Activated naive CD8-positive, alpha-beta T cell treated with anti-CD3 and anti-CD28 coated beads, Interleukin-2, amount 10 ng/mL, durations not matched to agents 7 days and 5 days (primary cell): Measurements from ENCODE around the gene TCTA. TPM values are rescaled to one million over a fixed set of nuclear protein-coding genes. Genes with fewer than 3 reads are reported as not detected.

Experiments
- ATAC-seq: fragments of 150-1000 bp; cut with Tn5 transposase; one replicate; pipeline ENCODE4 v1.10.0; 2021; ENCODE audit warnings: low read depth, moderate library complexity
- POLR2A ChIA-PET: fragments of 350-600 bp; sonication (Branson Sonifier 250); formaldehyde crosslinking; loops from one replicate; lab custom pipeline; 2021; ENCODE audit warnings: antibody characterized with exemption; lab: Charles Lee
- DNase-seq: peaks from one replicate; pipeline ENCODE4 v3.0.0; 2021
- H3K27ac Mint-ChIP-seq: one replicate; pipeline ENCODE4 v1.8.0; 2022; ENCODE audit warnings: mild to moderate bottlenecking, mixed read lengths
- H3K27me3 Mint-ChIP-seq: one replicate; pipeline ENCODE4 v1.8.0; 2022; ENCODE audit warnings: mild to moderate bottlenecking, moderate library complexity, mixed read lengths
- H3K36me3 Mint-ChIP-seq: one replicate; pipeline ENCODE4 v1.8.0; 2021; ENCODE audit warnings: mild to moderate bottlenecking, mixed read lengths
- H3K4me1 Mint-ChIP-seq: one replicate; pipeline ENCODE4 v1.8.0; 2021; ENCODE audit warnings: mixed read lengths
- H3K4me3 Mint-ChIP-seq: one replicate; pipeline ENCODE4 v1.8.0; 2022; ENCODE audit warnings: mild to moderate bottlenecking, moderate library complexity, mixed read lengths
- H3K9me3 Mint-ChIP-seq: one replicate; pipeline ENCODE4 v1.8.0; 2021; ENCODE audit warnings: mixed read lengths
- total RNA-seq, 2 experiments: library from RNA; stranded (reverse); gene quantifications; one replicate each; pipeline ENCODE4 v1.2.3, GENCODE V29; 2021

The TCTA gene
- total RNA-seq, 2 experiments from 2014 or later = 30.3 TPM

- ATAC-seq (peak; percentile 42), DNase-seq (no peak)
- no peaks in the 10 kb centered on the region for H3K4me1 Mint-ChIP-seq
- no peaks in the 10 kb centered on the region for H3K9me3 Mint-ChIP-seq
- no peaks in the 10 kb centered on the region for H3K36me3 Mint-ChIP-seq
- POLR2A ChIA-PET = interaction anchor here (0.6 to 1.7 kb wide), 2 partner anchors 21 to 114 kb away, joined by 3 read pairs; partner anchors contain the start of gene USP4
- peaks cover 5% of the 10 kb centered on the region for H3K27me3 Mint-ChIP-seq
- no peak overlapping the region for H3K27ac Mint-ChIP-seq
- no peak overlapping the region for H3K4me3 Mint-ChIP-seq
Observed at GRCh38 chr3:49454458-49454857, 42.2 kb downstream of the TCTA start.

GRCh38 chr3:49454898-49455681, 42.9 kb downstream of the TCTA start:
- Mint-ChIP-seq H3K4me1 (no peaks in the 10 kb centered on the region), H3K36me3 (no peaks in the 10 kb centered on the region), H3K4me3 (no peak overlapping the region), H3K27ac (no peak overlapping the region), H3K9me3 (no peaks in the 10 kb centered on the region), H3K27me3 (peaks cover 5% of the 10 kb centered on the region)
- ATAC-seq = no peak
- no peak for DNase-seq
- POLR2A ChIA-PET = interaction anchor here (1.7 kb wide), 1 partner anchor 115 kb away, joined by 3 read pairs; the partner anchor contains the start of gene USP4

GRCh38 chr3:49456466-49456865, 44.2 kb downstream of the TCTA start:
- no peaks in the 10 kb centered on the region for H3K9me3 Mint-ChIP-seq
- H3K4me1 Mint-ChIP-seq = no peaks in the 10 kb centered on the region
- H3K27me3 Mint-ChIP-seq = peaks cover 5% of the 10 kb centered on the region
- no peak overlapping the region for H3K4me3 Mint-ChIP-seq
- POLR2A ChIA-PET = no interaction called here
- H3K27ac Mint-ChIP-seq = no peak overlapping the region
- DNase-seq = no peak
- no peak for ATAC-seq
- no peaks in the 10 kb centered on the region for H3K36me3 Mint-ChIP-seq

- no peak for DNase-seq
- Mint-ChIP-seq H3K4me1 (no peaks in the 10 kb centered on the region), H3K4me3 (no peak overlapping the region), H3K27me3 (peaks cover 2% of the 10 kb centered on the region), H3K27ac (no peak overlapping the region), H3K9me3 (no peaks in the 10 kb centered on the region), H3K36me3 (no peaks in the 10 kb centered on the region)
- ATAC-seq = no peak
- POLR2A ChIA-PET = interaction anchor here (0.5 to 1.4 kb wide), 2 partner anchors 9 to 30 kb away, joined by 3 to 5 read pairs; partner anchors contain the start of gene DAG1
Observed at GRCh38 chr3:49460188-49460890, 48.1 kb downstream of the TCTA start.

GRCh38 chr3:49460956-49461355, 48.7 kb downstream of the TCTA start:
- Mint-ChIP-seq H3K36me3 (no peaks in the 10 kb centered on the region), H3K9me3 (no peaks in the 10 kb centered on the region), H3K27ac (no peak overlapping the region), H3K27me3 (peaks cover 2% of the 10 kb centered on the region), H3K4me3 (no peak overlapping the region), H3K4me1 (no peaks in the 10 kb centered on the region)
- ATAC-seq (no peak), DNase-seq (no peak)
- POLR2A ChIA-PET = interaction anchor here (0.5 to 1.4 kb wide), 2 partner anchors 9 to 30 kb away, joined by 3 to 5 read pairs; partner anchors contain the start of gene DAG1

GRCh38 chr3:49461443-49462171, 49.4 kb downstream of the TCTA start:
- Mint-ChIP-seq H3K4me3 (no peak overlapping the region), H3K36me3 (no peaks in the 10 kb centered on the region), H3K9me3 (no peaks in the 10 kb centered on the region), H3K27me3 (peaks cover 2% of the 10 kb centered on the region), H3K4me1 (no peaks in the 10 kb centered on the region), H3K27ac (peak overlapping the region; percentile 13)
- DNase-seq = no peak
- ATAC-seq = no peak
- POLR2A ChIA-PET = no interaction called here

GRCh38 chr3:49462222-49462621, 50.0 kb downstream of the TCTA start:
- no peak overlapping the region for H3K4me3 Mint-ChIP-seq
- H3K9me3 Mint-ChIP-seq = no peaks in the 10 kb centered on the region
- no peak overlapping the region for H3K27ac Mint-ChIP-seq
- ATAC-seq (no peak), DNase-seq (no peak)
- H3K27me3 Mint-ChIP-seq = peaks cover 2% of the 10 kb centered on the region
- POLR2A ChIA-PET = no interaction called here
- H3K36me3 Mint-ChIP-seq = no peaks in the 10 kb centered on the region
- no peaks in the 10 kb centered on the region for H3K4me1 Mint-ChIP-seq

- H3K4me3 Mint-ChIP-seq = no peak overlapping the region
- no peaks in the 10 kb centered on the region for H3K9me3 Mint-ChIP-seq
- no peak for DNase-seq
- H3K27me3 Mint-ChIP-seq = no peaks in the 10 kb centered on the region
- POLR2A ChIA-PET = no interaction called here
- H3K27ac Mint-ChIP-seq = no peak overlapping the region
- peaks cover 4% of the 10 kb centered on the region for H3K4me1 Mint-ChIP-seq
- no peak for ATAC-seq
- no peaks in the 10 kb centered on the region for H3K36me3 Mint-ChIP-seq
Observed at GRCh38 chr3:49465270-49466034, 53.2 kb downstream of the TCTA start.

Other genes with a start within 250 kb of the TCTA start
- gene CCDC71, start 246.1 kb upstream of the TCTA start, total RNA-seq = 10 to 100 TPM; 27.5 to 29.2 TPM
- gene KLHDC8B, start 240.8 kb upstream of the TCTA start, total RNA-seq = 1 to 10 TPM; 2.6 to 3.2 TPM
- gene C3orf62, start 135.2 kb upstream of the TCTA start, total RNA-seq = 10 to 100 TPM in 1 of 2 experiments, 1 to 10 TPM in 1; 8.1 to 10.9 TPM
- gene USP4, start 72.4 kb upstream of the TCTA start, total RNA-seq = 10 to 100 TPM; 89.6 to 90.0 TPM
- gene GPX1, start 54.1 kb upstream of the TCTA start, total RNA-seq = 10 to 100 TPM; 86.4 to 90.6 TPM
- gene RHOA, start 447 bp upstream of the TCTA start, total RNA-seq = 100 to 1,000 TPM; 428 to 441 TPM
- gene AMT, start 10.1 kb downstream of the TCTA start, total RNA-seq = 10 to 100 TPM; 10.0 to 10.3 TPM
- 10 to 100 TPM; 25.6 to 32.7 TPM for gene NICN1, start 16.9 kb downstream of the TCTA start, total RNA-seq
- 10 to 100 TPM; 14.1 to 17.5 TPM for gene DAG1, start 57.8 kb downstream of the TCTA start, total RNA-seq
- gene BSN, start 142.1 kb downstream of the TCTA start, total RNA-seq = under 1 TPM; 0.08 to 0.14 TPM